A673 (cell line): Measurements from ENCODE around the gene TES. TPM values are rescaled to one million over a fixed set of nuclear protein-coding genes. Genes with fewer than 3 reads are reported as not detected.

Experiments
- BruUV-seq: library from RNA; stranded (reverse); fragments of 400-500 nt; replicated peaks from 2 replicates; lab custom pipeline; 2021; lab: Mats Ljungman, UMichigan
- CTCF ChIA-PET: fragments of 300-600 bp; sonication (Branson Sonifier 250); formaldehyde crosslinking; loops from one replicate; lab custom pipeline; 2022; ENCODE audit warnings: antibody characterized with exemption; lab: Charles Lee
- POLR2A ChIA-PET: fragments of 300-600 bp; sonication (Branson Sonifier 250); formaldehyde crosslinking; loops from one replicate; lab custom pipeline; 2022; ENCODE audit warnings: antibody characterized with exemption; ENCODE audit not compliant: low non-redundant PET; lab: Charles Lee
- DNase-seq: peaks from one replicate; pipeline ENCODE4 v3.0.0-alpha.2; 2015; ENCODE audit warnings: low spot score
- H3K27ac ChIP-seq: fragments of 200-600 bp; sonication (generic); 2 replicates; pipeline ENCODE4 v1.5.1; 2016; ENCODE audit warnings: mixed run types, low read depth, mild to moderate bottlenecking, mixed read lengths, antibody characterized with exemption, low read length; ENCODE audit not compliant: poor library complexity, severe bottlenecking
- H3K27me3 ChIP-seq: fragments of 200-600 bp; sonication (generic); replicated peaks from 2 replicates; pipeline ENCODE4 v1.6.1; 2017; ENCODE audit warnings: mixed run types, low read depth, mild to moderate bottlenecking, mixed read lengths, antibody characterized with exemption, low read length; ENCODE audit not compliant: insufficient read depth, poor library complexity
- H3K36me3 ChIP-seq: fragments of 200-600 bp; sonication (generic); 2 replicates; pipeline ENCODE4 v1.6.1; 2016; ENCODE audit warnings: mixed run types, mild to moderate bottlenecking, mixed read lengths, antibody characterized with exemption, low read length; ENCODE audit not compliant: insufficient read depth, poor library complexity, severe bottlenecking
- H3K4me1 ChIP-seq: fragments of 200-600 bp; sonication (generic); 2 replicates; pipeline ENCODE4 v1.6.1; 2017; ENCODE audit warnings: mixed run types, mild to moderate bottlenecking, mixed read lengths, antibody characterized with exemption, low read length; ENCODE audit not compliant: insufficient read depth, poor library complexity, severe bottlenecking
- H3K4me3 ChIP-seq: fragments of 200-600 bp; sonication (generic); 2 replicates; pipeline ENCODE4 v1.5.1; 2016; ENCODE audit warnings: low read depth, mixed run types, mild to moderate bottlenecking, mixed read lengths, low read length; ENCODE audit not compliant: poor library complexity, severe bottlenecking
- H3K9me3 ChIP-seq: fragments of 200-600 bp; sonication (generic); 2 replicates; pipeline ENCODE4 v1.6.1; 2016; ENCODE audit warnings: mixed run types, low read depth, mild to moderate bottlenecking, mixed read lengths, antibody characterized with exemption, low read length; ENCODE audit not compliant: poor library complexity, severe bottlenecking
- EZH2 ChIP-seq: fragments of 200-600 bp; sonication (generic); IDR thresholded peaks from 2 replicates; pipeline ENCODE4 v1.6.1; 2017; ENCODE audit warnings: borderline replicate concordance, low read depth, mild to moderate bottlenecking, mixed read lengths, antibody characterized with exemption, low read length; ENCODE audit not compliant: poor library complexity, severe bottlenecking
- intact Hi-C: fragments of 100-400 bp; cut with micrococcal nuclease; formaldehyde crosslinking; loops from one replicate; pipeline ENCODE4 v1.10.0; 2022; ENCODE audit not compliant: unreplicated experiment
- total RNA-seq: library from RNA; stranded (reverse); gene quantifications from 2 replicates; pipeline ENCODE4 v1.2.3, GENCODE V29; 2021
- TF ChIP-seq, protein P1 (sequence below): fragments of 300-800, 200-600 bp; sonication (generic); conservative IDR thresholded peaks from 2 replicates; pipeline ENCODE4 v1.5.1; 2017; ENCODE audit warnings: low read depth, mild to moderate bottlenecking, antibody characterized with exemption, low read length, moderate library complexity, mixed read lengths

The TES gene
- total RNA-seq, 1 experiment from 2014 or later: 121 TPM

GRCh38 chr7:116177009-116177408 is 33.3 kb upstream of the TES start:
- Histone ChIP-seq H3K9me3 (peaks cover 11% of the 10 kb centered on the region), H3K27me3 (no peaks in the 10 kb centered on the region), H3K36me3 (no peaks in the 10 kb centered on the region), H3K4me1 (peaks cover 4% of the 10 kb centered on the region), H3K4me3 (no peak overlapping the region), H3K27ac (no peak overlapping the region)
- ChIA-PET CTCF (interaction anchor here (1.3 kb wide), 1 partner anchor 412 kb away, joined by 5 read pairs; no protein-coding TSS in a partner anchor), POLR2A (no interaction called here)
- TF ChIP-seq, protein P1, sequence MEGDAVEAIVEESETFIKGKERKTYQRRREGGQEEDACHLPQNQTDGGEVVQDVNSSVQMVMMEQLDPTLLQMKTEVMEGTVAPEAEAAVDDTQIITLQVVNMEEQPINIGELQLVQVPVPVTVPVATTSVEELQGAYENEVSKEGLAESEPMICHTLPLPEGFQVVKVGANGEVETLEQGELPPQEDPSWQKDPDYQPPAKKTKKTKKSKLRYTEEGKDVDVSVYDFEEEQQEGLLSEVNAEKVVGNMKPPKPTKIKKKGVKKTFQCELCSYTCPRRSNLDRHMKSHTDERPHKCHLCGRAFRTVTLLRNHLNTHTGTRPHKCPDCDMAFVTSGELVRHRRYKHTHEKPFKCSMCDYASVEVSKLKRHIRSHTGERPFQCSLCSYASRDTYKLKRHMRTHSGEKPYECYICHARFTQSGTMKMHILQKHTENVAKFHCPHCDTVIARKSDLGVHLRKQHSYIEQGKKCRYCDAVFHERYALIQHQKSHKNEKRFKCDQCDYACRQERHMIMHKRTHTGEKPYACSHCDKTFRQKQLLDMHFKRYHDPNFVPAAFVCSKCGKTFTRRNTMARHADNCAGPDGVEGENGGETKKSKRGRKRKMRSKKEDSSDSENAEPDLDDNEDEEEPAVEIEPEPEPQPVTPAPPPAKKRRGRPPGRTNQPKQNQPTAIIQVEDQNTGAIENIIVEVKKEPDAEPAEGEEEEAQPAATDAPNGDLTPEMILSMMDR: no peak
- intact Hi-C loops: loop anchor here (10.0 kb wide), 1 partner anchor 498 kb away; the partner anchor contains the start of gene MET
- no TSS peak for BruUV-seq
- no peak for DNase-seq

- Histone ChIP-seq H3K27me3 (no peaks in the 10 kb centered on the region), H3K4me1 (no peaks in the 10 kb centered on the region), H3K27ac (no peak overlapping the region), H3K36me3 (no peaks in the 10 kb centered on the region), H3K4me3 (no peak overlapping the region), H3K9me3 (peaks cover 16% of the 10 kb centered on the region)
- no peak for TF ChIP-seq EZH2
- TF ChIP-seq, protein P1: peak; percentile 82
- POLR2A ChIA-PET: no interaction called here
- DNase-seq: peak; percentile 83
- CTCF ChIA-PET: interaction anchor here (0.7 to 2.2 kb wide), 19 partner anchors 9 to 639 kb away, joined by 3 to 36 read pairs (median 4); partner anchors contain the start of gene TES
- BruUV-seq: no TSS peak
- intact Hi-C loops: loop anchor here (1.0 kb wide), 1 partner anchor 56 kb away; no protein-coding TSS in a partner anchor
Observed at GRCh38 chr7:116180302-116180701, 30.0 kb upstream of the TES start.

GRCh38 chr7:116182023-116182422 is 28.3 kb upstream of the TES start:
- no peaks in the 10 kb centered on the region for H3K36me3 ChIP-seq
- ChIA-PET POLR2A (interaction anchor here (0.7 kb wide), 1 partner anchor 126 kb away, joined by 3 read pairs; no protein-coding TSS in a partner anchor), CTCF (interaction anchor here (0.7 kb wide), 1 partner anchor 53 kb away, joined by 3 read pairs; no protein-coding TSS in a partner anchor)
- no TSS peak for BruUV-seq
- intact Hi-C loops: no loop called here
- no peaks in the 10 kb centered on the region for H3K27me3 ChIP-seq
- no peak overlapping the region for H3K4me3 ChIP-seq
- peaks cover 14% of the 10 kb centered on the region for H3K9me3 ChIP-seq
- H3K27ac ChIP-seq: no peak overlapping the region
- H3K4me1 ChIP-seq: no peaks in the 10 kb centered on the region
- no peak for DNase-seq
- TF ChIP-seq, protein P1: no peak
- no peak for TF ChIP-seq EZH2
